Measurements from ENCODE around the gene ABCA4. TPM values are rescaled to one million over a fixed set of nuclear protein-coding genes. Genes with fewer than 3 reads are reported as not detected.

The ABCA4 gene
- total and polyA plus RNA-seq, 11 donors: 0.04 to 0.37 (median 0.16) TPM; not detected in 2

DNA sequence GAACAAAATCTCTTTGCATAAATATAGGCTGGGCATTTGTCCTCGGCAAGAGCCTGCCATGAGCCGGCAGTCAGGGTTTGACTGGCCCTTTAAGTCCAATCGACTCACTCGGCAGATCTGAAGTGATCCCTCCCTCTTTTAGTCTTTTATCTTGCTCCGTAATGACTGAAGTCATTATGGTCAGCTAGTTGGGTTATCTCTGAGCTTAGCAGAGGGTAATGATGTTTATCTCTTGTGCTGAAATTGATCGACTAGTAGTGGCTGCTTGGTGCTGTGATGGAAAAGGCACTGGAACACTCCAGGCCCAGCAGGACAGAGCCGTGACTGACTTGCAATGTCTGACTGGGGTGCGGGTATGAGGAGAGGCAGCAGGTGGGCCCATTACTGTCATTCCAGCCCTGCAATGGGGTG, 468 bp upstream of the ABCA4 start:
- Histone ChIP-seq H3K9me3 (no peaks in the 10 kb centered on the region), H3K27me3 (peaks cover 0 to 27% (median 0%) of the 10 kb centered on the region in 9 donors), H3K4me3 (no peak overlapping the region), H3K4me1 (peaks cover 0 to 23% (median 6%) of the 10 kb centered on the region in 12 donors), H3K27ac (no peak overlapping the region), H3K36me3 (no peaks in the 10 kb centered on the region)
- DNase-seq (no peak), ATAC-seq (no peak)
- 89 to 92% (median 90%) methylated on average over 8 of the region's 8 CpGs for WGBS, 4 donors
- TF ChIP-seq, protein P1, sequence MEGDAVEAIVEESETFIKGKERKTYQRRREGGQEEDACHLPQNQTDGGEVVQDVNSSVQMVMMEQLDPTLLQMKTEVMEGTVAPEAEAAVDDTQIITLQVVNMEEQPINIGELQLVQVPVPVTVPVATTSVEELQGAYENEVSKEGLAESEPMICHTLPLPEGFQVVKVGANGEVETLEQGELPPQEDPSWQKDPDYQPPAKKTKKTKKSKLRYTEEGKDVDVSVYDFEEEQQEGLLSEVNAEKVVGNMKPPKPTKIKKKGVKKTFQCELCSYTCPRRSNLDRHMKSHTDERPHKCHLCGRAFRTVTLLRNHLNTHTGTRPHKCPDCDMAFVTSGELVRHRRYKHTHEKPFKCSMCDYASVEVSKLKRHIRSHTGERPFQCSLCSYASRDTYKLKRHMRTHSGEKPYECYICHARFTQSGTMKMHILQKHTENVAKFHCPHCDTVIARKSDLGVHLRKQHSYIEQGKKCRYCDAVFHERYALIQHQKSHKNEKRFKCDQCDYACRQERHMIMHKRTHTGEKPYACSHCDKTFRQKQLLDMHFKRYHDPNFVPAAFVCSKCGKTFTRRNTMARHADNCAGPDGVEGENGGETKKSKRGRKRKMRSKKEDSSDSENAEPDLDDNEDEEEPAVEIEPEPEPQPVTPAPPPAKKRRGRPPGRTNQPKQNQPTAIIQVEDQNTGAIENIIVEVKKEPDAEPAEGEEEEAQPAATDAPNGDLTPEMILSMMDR (IDR thresholded peaks at IDR 0.05): no peak
- TF ChIP-seq POLR2A (IDR thresholded peaks at IDR 0.05): no peak
- intact Hi-C loops (cut with DNase I): no loop called here

DNA sequence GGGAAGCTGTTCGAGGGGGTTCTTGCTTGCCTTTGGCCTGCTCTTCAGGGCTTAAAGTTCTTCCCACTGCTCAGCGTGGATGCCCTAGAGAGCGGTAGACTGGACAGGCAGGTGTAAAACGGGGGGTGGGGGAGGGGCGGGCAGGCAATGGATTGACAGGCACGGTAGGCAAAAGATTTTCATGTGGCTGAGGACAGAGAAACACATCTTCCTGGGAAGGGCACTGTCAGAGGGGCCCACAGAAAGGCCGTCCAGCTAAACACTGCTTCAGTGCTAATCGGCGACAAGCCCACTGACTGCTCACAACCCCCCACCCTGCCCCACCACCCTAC, 412 bp downstream of the ABCA4 start:
- no peak for TF ChIP-seq POLR2A (IDR thresholded peaks at IDR 0.05)
- TF ChIP-seq, protein P1 (IDR thresholded peaks at IDR 0.05): no peak
- ATAC-seq: no peak

DNA sequence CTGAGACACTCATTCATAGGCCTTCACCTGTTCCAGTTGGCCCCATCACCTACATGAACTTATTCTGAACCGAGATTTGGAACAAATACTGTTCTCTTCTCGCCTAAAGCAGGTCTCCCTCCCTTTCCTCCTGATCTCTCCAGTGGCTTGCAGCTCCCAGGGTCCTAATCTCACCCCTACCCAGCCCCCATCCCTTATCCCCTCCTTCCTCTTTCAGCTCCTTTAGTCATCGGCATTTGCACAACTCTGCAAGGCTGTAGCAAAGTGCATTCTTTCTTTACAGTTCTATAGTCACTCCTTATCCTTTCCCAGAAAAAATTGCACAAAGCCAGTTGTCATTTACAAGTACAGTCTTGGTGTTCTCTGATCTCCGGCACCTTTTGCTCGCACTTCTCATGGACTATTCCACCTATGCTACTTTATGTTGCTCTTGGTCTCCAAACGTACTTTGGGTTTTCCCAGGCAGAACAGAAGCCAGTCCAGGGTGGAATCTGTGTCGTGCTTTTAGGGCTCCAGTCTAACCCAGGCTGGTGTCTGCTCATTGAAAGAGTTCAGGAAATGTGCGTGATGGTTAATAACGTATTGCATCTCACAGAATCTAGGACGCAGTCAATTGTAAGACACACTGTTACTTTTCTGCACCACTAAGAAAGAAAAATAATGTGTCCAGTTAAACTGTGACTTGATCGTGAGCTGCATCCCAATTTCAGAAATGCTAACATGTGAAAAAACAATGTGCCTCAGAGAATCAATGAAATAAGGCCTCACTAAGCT, 965 bp downstream of the ABCA4 start:
- H3K36me3 ChIP-seq: no peaks in the 10 kb centered on the region
- TF ChIP-seq POLR2A (IDR thresholded peaks at IDR 0.05): no peak
- TF ChIP-seq, protein P1 (IDR thresholded peaks at IDR 0.05): no peak
- no peak for ATAC-seq
- peaks cover 0 to 34% (median 0%) of the 10 kb centered on the region in 9 donors for H3K27me3 ChIP-seq
- intact Hi-C loops (cut with DNase I): no loop called here
- DNase-seq: no peak
- no peak overlapping the region for H3K27ac ChIP-seq
- H3K9me3 ChIP-seq: no peaks in the 10 kb centered on the region
- peaks cover 0 to 22% (median 3%) of the 10 kb centered on the region in 12 donors for H3K4me1 ChIP-seq
- no peak overlapping the region for H3K4me3 ChIP-seq
- 90 to 91% (median 91%) methylated on average over 11 of the region's 11 CpGs for WGBS, 4 donors

More for the DNA sequence above, 412 bp downstream of the ABCA4 start:
- Histone ChIP-seq H3K36me3 (no peaks in the 10 kb centered on the region), H3K27me3 (peaks cover 0 to 28% (median 0%) of the 10 kb centered on the region in 9 donors), H3K4me1 (peaks cover 0 to 22% (median 3%) of the 10 kb centered on the region in 12 donors), H3K9me3 (no peaks in the 10 kb centered on the region), H3K4me3 (no peak overlapping the region), H3K27ac (no peak overlapping the region)
- WGBS, 4 donors: 88 to 93% (median 91%) methylated on average over 9 of the region's 9 CpGs
- intact Hi-C loops (cut with DNase I): no loop called here
- DNase-seq: no peak

DNA sequence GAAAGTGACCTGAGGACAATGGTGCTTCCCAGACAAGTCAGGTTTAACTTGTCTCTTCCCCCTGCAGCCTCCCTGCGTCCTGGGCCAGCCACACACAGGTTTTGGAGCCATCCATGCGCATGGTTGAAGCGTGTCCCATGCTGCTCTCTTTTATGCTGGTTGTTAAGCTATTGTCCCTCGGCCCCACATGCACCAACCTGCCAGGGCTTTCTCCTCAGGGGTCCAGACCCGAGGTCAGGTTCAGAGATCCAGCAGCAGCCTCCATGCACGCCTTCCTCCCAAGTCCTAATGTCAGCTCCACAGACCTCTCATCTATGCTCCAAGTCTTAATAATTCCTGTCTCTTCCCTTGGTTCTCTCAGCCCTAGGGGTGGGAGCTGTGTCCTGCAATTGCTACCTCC, 1.6 kb downstream of the ABCA4 start:
- no peaks in the 10 kb centered on the region for H3K36me3 ChIP-seq
- H3K9me3 ChIP-seq: no peaks in the 10 kb centered on the region
- TF ChIP-seq, protein P1 (IDR thresholded peaks at IDR 0.05): no peak
- TF ChIP-seq POLR2A (IDR thresholded peaks at IDR 0.05): no peak
- no peak for ATAC-seq
- peaks cover 0 to 22% (median 3%) of the 10 kb centered on the region in 12 donors for H3K4me1 ChIP-seq
- peaks cover 0 to 35% (median 0%) of the 10 kb centered on the region in 9 donors for H3K27me3 ChIP-seq
- DNase-seq: no peak
- 91 to 95% (median 92%) methylated on average over 6 of the region's 6 CpGs for WGBS, 4 donors
- no peak overlapping the region for H3K4me3 ChIP-seq
- intact Hi-C loops (cut with DNase I): no loop called here
- H3K27ac ChIP-seq: no peak overlapping the region
